Left ventricle myocardium inferior (tissue), 1 donor: ENCODE measurements around the gene CLEC3A. TPM values are rescaled to one million over a fixed set of nuclear protein-coding genes. Genes with fewer than 3 reads are reported as not detected.
A peak's percentile ranks its signal among the peaks of the same experiment; 100 is the strongest.

Experiments
- DNase-seq: peaks from one replicate; pipeline ENCODE4 v3.0.0-alpha.2; 2020
- H3K27ac ChIP-seq: fragments of 200-600 bp; replicated peaks from 2 replicates; pipeline ENCODE4 v1.8.0; 2021
- H3K27me3 ChIP-seq: fragments of 200-600 bp; 2 replicates; pipeline ENCODE4 v1.8.0; 2021; ENCODE audit warnings: low read depth
- H3K36me3 ChIP-seq: fragments of 200-600 bp; 2 replicates; pipeline ENCODE4 v1.8.0; 2021
- H3K4me1 ChIP-seq: fragments of 200-600 bp; 2 replicates; pipeline ENCODE4 v1.8.0; 2021
- H3K4me3 ChIP-seq: fragments of 200-600 bp; 2 replicates; pipeline ENCODE4 v1.8.0; 2021; ENCODE audit warnings: mild to moderate bottlenecking, moderate library complexity
- H3K9me3 ChIP-seq: fragments of 200-600 bp; replicated peaks from 2 replicates; pipeline ENCODE4 v1.8.0; 2021
- CTCF ChIP-seq: fragments of 200-600 bp; IDR thresholded peaks from 2 replicates; pipeline ENCODE4 v1.8.0; 2021; ENCODE audit warnings: antibody characterized with exemption, mild to moderate bottlenecking, borderline replicate concordance
- intact Hi-C: fragments of 100-400 bp; cut with micrococcal nuclease; formaldehyde crosslinking; loops from one replicate; pipeline ENCODE4 v1.11.0; 2022
- total RNA-seq: library from RNA; stranded (reverse); fragmentation: NEBNext Ultra II Directional; extraction: Animal tissue kit (Norgen Biotek cat#: 25700); gene quantifications from one replicate; pipeline ENCODE4 v1.2.1, GENCODE V29; 2021
- donor health status: DM: no; HTN: yes; CAD: no; lungs with severe emphysema.

The CLEC3A gene
- total RNA-seq, 1 donor from 2014 or later: not detected

GRCh38 chr16:77993111-77993985 is 29.0 kb upstream of the CLEC3A start:
- intact Hi-C loops: no loop called here
- Histone ChIP-seq H3K4me1 (peaks cover 6% of the 10 kb centered on the region), H3K9me3 (peaks cover 21% of the 10 kb centered on the region), H3K36me3 (no peaks in the 10 kb centered on the region), H3K4me3 (no peak overlapping the region), H3K27ac (peak overlapping the region; percentile 45), H3K27me3 (no peaks in the 10 kb centered on the region)
- no peak for DNase-seq
- TF ChIP-seq CTCF: no peak

- Histone ChIP-seq H3K27ac (no peak overlapping the region), H3K4me3 (no peak overlapping the region), H3K9me3 (peaks cover 21% of the 10 kb centered on the region), H3K4me1 (peaks cover 6% of the 10 kb centered on the region), H3K27me3 (no peaks in the 10 kb centered on the region), H3K36me3 (no peaks in the 10 kb centered on the region)
- TF ChIP-seq CTCF: no peak
- intact Hi-C loops: no loop called here
- DNase-seq: no peak
Measured at GRCh38 chr16:77995843-77996455, 26.4 kb upstream of the CLEC3A start.

GRCh38 chr16:77998350-77999023 is 23.9 kb upstream of the CLEC3A start:
- no peaks in the 10 kb centered on the region for H3K36me3 ChIP-seq
- H3K27ac ChIP-seq: no peak overlapping the region
- DNase-seq: no peak
- no peak overlapping the region for H3K4me3 ChIP-seq
- H3K27me3 ChIP-seq: peaks cover 3% of the 10 kb centered on the region
- H3K9me3 ChIP-seq: peaks cover 17% of the 10 kb centered on the region
- TF ChIP-seq CTCF: no peak
- H3K4me1 ChIP-seq: peaks cover under 1% of the 10 kb centered on the region
- intact Hi-C loops: no loop called here

- intact Hi-C loops: no loop called here
- no peak for TF ChIP-seq CTCF
- no peak for DNase-seq
Measured at GRCh38 chr16:78001451-78002025, 20.8 kb upstream of the CLEC3A start.

DNA sequence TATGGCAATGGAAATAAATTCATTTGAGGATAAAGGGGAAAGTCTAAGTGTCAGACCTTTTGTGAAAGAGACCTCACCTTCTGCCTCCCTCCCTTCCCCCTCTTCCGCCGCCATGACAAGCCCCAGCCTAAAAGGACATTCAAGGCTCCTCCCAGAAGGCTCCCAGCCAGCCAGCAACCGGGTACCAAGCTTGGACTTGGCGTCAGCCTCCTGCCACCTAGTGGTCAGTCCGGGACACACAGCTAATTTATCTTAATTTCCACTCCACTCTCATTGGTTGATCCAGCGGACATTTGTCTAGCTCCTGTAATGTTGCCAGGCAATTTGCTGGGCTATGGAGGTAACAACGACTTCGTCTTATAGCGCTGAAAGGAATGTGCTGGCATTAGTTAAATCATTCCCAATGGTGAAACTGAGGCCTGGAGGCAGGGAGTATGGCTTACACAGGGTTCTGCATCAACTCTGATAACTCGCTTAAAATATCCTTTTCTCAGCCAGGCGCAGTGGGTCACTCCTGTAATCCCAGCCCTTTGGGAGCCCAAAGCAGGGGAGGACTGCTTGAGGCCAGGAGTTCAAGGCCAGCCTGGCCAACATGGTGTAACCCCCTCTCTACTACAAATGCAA is 19.3 kb upstream of the CLEC3A start:
- TF ChIP-seq CTCF: peak; percentile 86
- intact Hi-C loops: no loop called here

More at GRCh38 chr16:78001451-78002025, 20.8 kb upstream of the CLEC3A start:
- Histone ChIP-seq H3K4me3 (no peak overlapping the region), H3K9me3 (peaks cover 5% of the 10 kb centered on the region), H3K36me3 (no peaks in the 10 kb centered on the region), H3K27me3 (peaks cover 9% of the 10 kb centered on the region), H3K27ac (no peak overlapping the region), H3K4me1 (no peaks in the 10 kb centered on the region)

More for the DNA sequence above, 19.3 kb upstream of the CLEC3A start:
- Histone ChIP-seq H3K4me1 (no peaks in the 10 kb centered on the region), H3K9me3 (no peaks in the 10 kb centered on the region), H3K27ac (no peak overlapping the region), H3K27me3 (peaks cover 9% of the 10 kb centered on the region), H3K36me3 (no peaks in the 10 kb centered on the region), H3K4me3 (no peak overlapping the region)
- DNase-seq: peak; percentile 80
